ENCODE measurements around the gene FIGN. TPM values are rescaled to one million over a fixed set of nuclear protein-coding genes. Genes with fewer than 3 reads are reported as not detected.

FIGN gene
- total RNA-seq, 1 donor from 2014 or later = 41.1 TPM

DNA sequence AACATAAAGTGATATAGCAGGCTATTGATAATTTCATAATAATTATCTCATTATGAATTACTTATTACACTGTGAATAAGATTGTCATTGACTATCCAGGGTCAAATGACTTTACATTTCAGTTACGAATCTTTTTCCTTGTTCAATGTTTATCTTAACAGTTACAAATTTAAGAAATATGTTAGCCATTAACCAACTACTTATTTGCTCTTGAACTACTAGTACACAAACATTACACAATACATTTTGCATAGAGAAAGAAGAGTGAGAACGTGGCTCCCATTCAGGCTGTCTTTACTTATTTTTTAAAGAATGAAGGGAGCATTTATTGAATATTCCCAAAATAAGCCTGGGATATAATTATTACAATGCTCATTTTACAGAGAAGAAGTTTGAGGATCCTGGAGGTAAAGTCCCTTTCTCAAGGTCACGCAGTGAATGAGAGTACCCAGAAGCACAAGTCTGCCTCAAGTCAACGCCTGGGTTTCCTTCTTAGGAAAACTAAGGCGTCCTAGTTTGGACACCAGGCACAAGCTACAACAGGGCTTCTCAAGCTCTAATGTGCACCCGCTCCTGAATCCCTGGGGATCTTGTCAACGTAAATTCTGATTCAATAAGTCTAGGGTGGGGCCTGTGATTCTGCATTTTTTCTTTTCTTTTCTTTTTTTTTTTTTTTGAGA, 164.2 kb downstream of the FIGN start:
- TF ChIP-seq, protein P1, sequence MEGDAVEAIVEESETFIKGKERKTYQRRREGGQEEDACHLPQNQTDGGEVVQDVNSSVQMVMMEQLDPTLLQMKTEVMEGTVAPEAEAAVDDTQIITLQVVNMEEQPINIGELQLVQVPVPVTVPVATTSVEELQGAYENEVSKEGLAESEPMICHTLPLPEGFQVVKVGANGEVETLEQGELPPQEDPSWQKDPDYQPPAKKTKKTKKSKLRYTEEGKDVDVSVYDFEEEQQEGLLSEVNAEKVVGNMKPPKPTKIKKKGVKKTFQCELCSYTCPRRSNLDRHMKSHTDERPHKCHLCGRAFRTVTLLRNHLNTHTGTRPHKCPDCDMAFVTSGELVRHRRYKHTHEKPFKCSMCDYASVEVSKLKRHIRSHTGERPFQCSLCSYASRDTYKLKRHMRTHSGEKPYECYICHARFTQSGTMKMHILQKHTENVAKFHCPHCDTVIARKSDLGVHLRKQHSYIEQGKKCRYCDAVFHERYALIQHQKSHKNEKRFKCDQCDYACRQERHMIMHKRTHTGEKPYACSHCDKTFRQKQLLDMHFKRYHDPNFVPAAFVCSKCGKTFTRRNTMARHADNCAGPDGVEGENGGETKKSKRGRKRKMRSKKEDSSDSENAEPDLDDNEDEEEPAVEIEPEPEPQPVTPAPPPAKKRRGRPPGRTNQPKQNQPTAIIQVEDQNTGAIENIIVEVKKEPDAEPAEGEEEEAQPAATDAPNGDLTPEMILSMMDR (IDR thresholded peaks at IDR 0.05) = no peak
- no peak for TF ChIP-seq EZH2phosphoT487 (IDR thresholded peaks at IDR 0.05)
- no peak for TF ChIP-seq EZH2 (IDR thresholded peaks at IDR 0.05)
- no peaks in the 10 kb centered on the region for H3K4me1 ChIP-seq
- Mint-ChIP-seq H3K27me3 (ENCODE audit: insufficient read depth, low read depth) (no peaks in the 10 kb centered on the region), H3K36me3 (no peaks in the 10 kb centered on the region), H3K9me3 (no peaks in the 10 kb centered on the region), H3K27ac (no peak overlapping the region), H3K4me3 (no peak overlapping the region), H3K4me1 (no peaks in the 10 kb centered on the region)
- no peak overlapping the region for H3K9ac ChIP-seq
- H3K27me3 ChIP-seq = no peaks in the 10 kb centered on the region
- no peaks in the 10 kb centered on the region for H3F3A ChIP-seq (ENCODE audit: low read depth)
- DNase-seq (ENCODE audit: low spot score) = no peak
- no peaks in the 10 kb centered on the region for H4K20me1 ChIP-seq (ENCODE audit: low read depth)
- H3K79me2 ChIP-seq (ENCODE audit: low read depth) = no peaks in the 10 kb centered on the region
- no peak overlapping the region for H3K4me3 ChIP-seq
- H3K27ac ChIP-seq = no peak overlapping the region
- no peak overlapping the region for H3K4me2 ChIP-seq
- H3K36me3 ChIP-seq = no peaks in the 10 kb centered on the region
- no peak overlapping the region for H2AFZ ChIP-seq (replicated peaks)
- H3K9me3 ChIP-seq (ENCODE audit: low read depth) = no peaks in the 10 kb centered on the region

DNA sequence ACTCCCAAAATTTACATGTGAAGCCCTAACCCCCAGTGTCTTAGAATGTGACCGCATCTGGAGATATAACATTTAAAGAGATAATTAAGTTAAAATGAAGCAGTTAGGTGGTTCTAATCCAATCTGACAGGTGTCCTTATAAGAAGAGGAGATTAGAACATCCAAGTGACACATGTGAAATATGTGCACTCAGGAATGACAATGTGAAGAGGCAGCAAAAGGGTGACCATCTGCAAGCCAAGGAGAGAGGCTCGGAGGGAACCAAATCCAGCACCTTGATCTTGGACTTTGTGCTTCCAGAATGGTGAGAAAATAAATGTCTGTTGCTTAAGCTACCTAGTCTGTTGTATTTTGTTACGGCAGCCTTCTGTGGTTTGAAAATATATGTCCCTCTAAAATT, 165.4 kb downstream of the FIGN start:
- Mint-ChIP-seq H3K4me3 (no peak overlapping the region), H3K27ac (no peak overlapping the region), H3K4me1 (no peaks in the 10 kb centered on the region), H3K9me3 (no peaks in the 10 kb centered on the region), H3K36me3 (no peaks in the 10 kb centered on the region), H3K27me3 (ENCODE audit: insufficient read depth, low read depth) (no peaks in the 10 kb centered on the region)
- Histone ChIP-seq H3K9me3 (ENCODE audit: low read depth) (no peaks in the 10 kb centered on the region), H3F3A (ENCODE audit: low read depth) (no peaks in the 10 kb centered on the region), H3K4me3 (no peak overlapping the region), H3K27me3 (no peaks in the 10 kb centered on the region), H3K9ac (no peak overlapping the region), H3K27ac (no peak overlapping the region), H3K36me3 (no peaks in the 10 kb centered on the region), H3K79me2 (ENCODE audit: low read depth) (no peaks in the 10 kb centered on the region), H4K20me1 (ENCODE audit: low read depth) (no peaks in the 10 kb centered on the region), H3K4me2 (no peak overlapping the region), H2AFZ (replicated peaks) (no peak overlapping the region), H3K4me1 (peaks cover 2% of the 10 kb centered on the region)
- DNase-seq (ENCODE audit: low spot score) = no peak
- TF ChIP-seq EZH2phosphoT487 (IDR thresholded peaks at IDR 0.05) (no peak), EZH2 (IDR thresholded peaks at IDR 0.05) (no peak)
- TF ChIP-seq, protein P1 (IDR thresholded peaks at IDR 0.05) = no peak

DNA sequence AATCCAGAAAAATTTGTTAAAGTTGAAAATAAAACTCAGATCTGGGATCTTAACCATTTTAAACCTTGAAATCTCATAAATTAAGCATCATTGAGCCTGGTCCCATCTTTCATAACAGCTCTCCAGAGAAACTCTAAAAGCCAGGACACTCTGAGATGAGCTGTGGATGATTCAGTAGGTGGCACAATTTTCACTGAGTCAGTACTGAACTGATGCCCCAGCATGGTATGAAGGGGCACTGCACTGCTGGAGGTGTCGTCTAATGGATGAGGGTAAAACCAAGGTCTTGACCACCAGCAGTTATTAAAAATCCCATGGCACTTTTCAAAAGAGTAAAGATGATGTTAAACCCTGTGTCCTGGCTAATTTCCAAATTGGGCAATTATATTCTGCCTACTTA, 170.6 kb downstream of the FIGN start:
- H3K9me3 ChIP-seq (ENCODE audit: low read depth) = no peaks in the 10 kb centered on the region
- no peak overlapping the region for H3K27ac ChIP-seq
- no peak overlapping the region for H3K4me3 Mint-ChIP-seq
- DNase-seq (ENCODE audit: low spot score) = no peak
- H3K27me3 Mint-ChIP-seq (ENCODE audit: insufficient read depth, low read depth) = no peaks in the 10 kb centered on the region
- no peaks in the 10 kb centered on the region for H4K20me1 ChIP-seq (ENCODE audit: low read depth)
- H3K79me2 ChIP-seq (ENCODE audit: low read depth) = no peaks in the 10 kb centered on the region
- H3K27me3 ChIP-seq = no peaks in the 10 kb centered on the region
- H3K4me3 ChIP-seq = no peak overlapping the region
- no peak for TF ChIP-seq EZH2phosphoT487 (IDR thresholded peaks at IDR 0.05)
- TF ChIP-seq, protein P1 (IDR thresholded peaks at IDR 0.05) = no peak
- TF ChIP-seq EZH2 (IDR thresholded peaks at IDR 0.05) = no peak
- peaks cover 5% of the 10 kb centered on the region for H3K4me1 ChIP-seq
- no peaks in the 10 kb centered on the region for H3K9me3 Mint-ChIP-seq
- no peak overlapping the region for H3K27ac Mint-ChIP-seq
- H3F3A ChIP-seq (ENCODE audit: low read depth) = peaks cover 1% of the 10 kb centered on the region
- H3K4me1 Mint-ChIP-seq = no peaks in the 10 kb centered on the region
- no peak overlapping the region for H3K4me2 ChIP-seq
- no peaks in the 10 kb centered on the region for H3K36me3 ChIP-seq
- H3K36me3 Mint-ChIP-seq = no peaks in the 10 kb centered on the region
- no peak overlapping the region for H2AFZ ChIP-seq (replicated peaks)
- no peak overlapping the region for H3K9ac ChIP-seq

Measured in neural progenitor cell (in vitro differentiated cells).